ENCODE results near the gene DRC7. TPM values are rescaled to one million over a fixed set of nuclear protein-coding genes. Genes with fewer than 3 reads are reported as not detected.
A peak's percentile ranks its signal among the peaks of the same experiment; 100 is the strongest.

DRC7 gene
- total and polyA plus RNA-seq, 8 donors: 0.28 to 2.4 (median 0.76) TPM

- Histone ChIP-seq H3K4me3 (no peak overlapping the region), H3K36me3 (peaks cover 0 to 17% (median 3%) of the 10 kb centered on the region in 3 donors), H3K27me3 (no peaks in the 10 kb centered on the region), H3K9me3 (no peaks in the 10 kb centered on the region), H3K4me1 (no peaks in the 10 kb centered on the region), H3K27ac (no peak overlapping the region)
- DNase-seq (no peak), ATAC-seq (no peak), FAIRE-seq (no peak)
- 76 to 81% methylated on average over 9 to 14 of the region's 14 CpGs for WGBS, 2 donors
- intact Hi-C loops (cut with DNase I): loop anchor here (5.0 to 10.0 kb wide), 3 partner anchors 52 to 76 kb away; no protein-coding TSS in a partner anchor
- TF ChIP-seq, protein P1, sequence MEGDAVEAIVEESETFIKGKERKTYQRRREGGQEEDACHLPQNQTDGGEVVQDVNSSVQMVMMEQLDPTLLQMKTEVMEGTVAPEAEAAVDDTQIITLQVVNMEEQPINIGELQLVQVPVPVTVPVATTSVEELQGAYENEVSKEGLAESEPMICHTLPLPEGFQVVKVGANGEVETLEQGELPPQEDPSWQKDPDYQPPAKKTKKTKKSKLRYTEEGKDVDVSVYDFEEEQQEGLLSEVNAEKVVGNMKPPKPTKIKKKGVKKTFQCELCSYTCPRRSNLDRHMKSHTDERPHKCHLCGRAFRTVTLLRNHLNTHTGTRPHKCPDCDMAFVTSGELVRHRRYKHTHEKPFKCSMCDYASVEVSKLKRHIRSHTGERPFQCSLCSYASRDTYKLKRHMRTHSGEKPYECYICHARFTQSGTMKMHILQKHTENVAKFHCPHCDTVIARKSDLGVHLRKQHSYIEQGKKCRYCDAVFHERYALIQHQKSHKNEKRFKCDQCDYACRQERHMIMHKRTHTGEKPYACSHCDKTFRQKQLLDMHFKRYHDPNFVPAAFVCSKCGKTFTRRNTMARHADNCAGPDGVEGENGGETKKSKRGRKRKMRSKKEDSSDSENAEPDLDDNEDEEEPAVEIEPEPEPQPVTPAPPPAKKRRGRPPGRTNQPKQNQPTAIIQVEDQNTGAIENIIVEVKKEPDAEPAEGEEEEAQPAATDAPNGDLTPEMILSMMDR (IDR thresholded peaks at IDR 0.05): no peak
These were observed 48.1 kb upstream of the DRC7 start for GRCh38 chr16:57646388-57647039.

- intact Hi-C loops (cut with DNase I): loop anchor here (5.0 to 10.0 kb wide), 3 partner anchors 53 to 75 kb away; no protein-coding TSS in a partner anchor
- H3K27me3 ChIP-seq: no peaks in the 10 kb centered on the region
- peak overlapping the region in 2 of 4 donors; percentile 13 for H3K27ac ChIP-seq
- peaks cover 0 to 25% (median 3%) of the 10 kb centered on the region in 3 donors for H3K36me3 ChIP-seq
- no peaks in the 10 kb centered on the region for H3K9me3 ChIP-seq
- no peak for DNase-seq
- no peak for FAIRE-seq
- H3K4me1 ChIP-seq: no peaks in the 10 kb centered on the region
- no peak for ATAC-seq
- TF ChIP-seq, protein P1 (IDR thresholded peaks at IDR 0.05): no peak
- no peak overlapping the region for H3K4me3 ChIP-seq
- 76 to 83% methylated on average over 10 of the region's 10 CpGs for WGBS, 2 donors
These were observed 47.3 kb upstream of the DRC7 start for GRCh38 chr16:57647136-57647875.

DNA sequence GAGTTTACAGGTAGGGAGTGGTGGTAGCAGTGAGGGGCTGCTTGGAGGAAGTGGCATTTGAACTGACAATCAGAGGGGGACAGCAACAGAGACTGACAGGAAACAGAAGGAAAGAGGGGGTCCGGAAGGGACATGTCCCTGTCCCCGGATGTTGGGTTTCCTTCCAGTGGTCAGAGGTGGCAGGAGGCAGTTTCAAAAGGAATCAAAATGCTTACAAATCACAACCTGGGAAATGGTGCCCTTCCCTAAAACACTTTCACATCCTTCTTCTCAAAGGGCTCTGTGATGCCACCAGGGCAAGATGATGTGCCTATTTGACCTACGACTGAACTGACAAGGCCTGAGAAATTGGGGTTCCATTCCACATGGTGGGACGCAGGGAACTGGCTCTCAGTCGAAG is 46.5 kb upstream of the DRC7 start:
- no peaks in the 10 kb centered on the region for H3K27me3 ChIP-seq
- ATAC-seq (no peak), FAIRE-seq (no peak), DNase-seq (no peak)
- H3K4me1 ChIP-seq: no peaks in the 10 kb centered on the region
- peak overlapping the region in 2 of 4 donors; percentile 2 to 13 for H3K27ac ChIP-seq
- TF ChIP-seq, protein P1 (IDR thresholded peaks at IDR 0.05): no peak
- intact Hi-C loops (cut with DNase I): loop anchor here (2.0 to 10.0 kb wide), 4 partner anchors 45 to 74 kb away; no protein-coding TSS in a partner anchor
- 77 to 86% methylated on average over 5 of the region's 5 CpGs for WGBS, 2 donors
- H3K4me3 ChIP-seq: no peak overlapping the region
- H3K36me3 ChIP-seq: peaks cover 3 to 28% (median 5%) of the 10 kb centered on the region in 3 donors
- no peaks in the 10 kb centered on the region for H3K9me3 ChIP-seq

DNA sequence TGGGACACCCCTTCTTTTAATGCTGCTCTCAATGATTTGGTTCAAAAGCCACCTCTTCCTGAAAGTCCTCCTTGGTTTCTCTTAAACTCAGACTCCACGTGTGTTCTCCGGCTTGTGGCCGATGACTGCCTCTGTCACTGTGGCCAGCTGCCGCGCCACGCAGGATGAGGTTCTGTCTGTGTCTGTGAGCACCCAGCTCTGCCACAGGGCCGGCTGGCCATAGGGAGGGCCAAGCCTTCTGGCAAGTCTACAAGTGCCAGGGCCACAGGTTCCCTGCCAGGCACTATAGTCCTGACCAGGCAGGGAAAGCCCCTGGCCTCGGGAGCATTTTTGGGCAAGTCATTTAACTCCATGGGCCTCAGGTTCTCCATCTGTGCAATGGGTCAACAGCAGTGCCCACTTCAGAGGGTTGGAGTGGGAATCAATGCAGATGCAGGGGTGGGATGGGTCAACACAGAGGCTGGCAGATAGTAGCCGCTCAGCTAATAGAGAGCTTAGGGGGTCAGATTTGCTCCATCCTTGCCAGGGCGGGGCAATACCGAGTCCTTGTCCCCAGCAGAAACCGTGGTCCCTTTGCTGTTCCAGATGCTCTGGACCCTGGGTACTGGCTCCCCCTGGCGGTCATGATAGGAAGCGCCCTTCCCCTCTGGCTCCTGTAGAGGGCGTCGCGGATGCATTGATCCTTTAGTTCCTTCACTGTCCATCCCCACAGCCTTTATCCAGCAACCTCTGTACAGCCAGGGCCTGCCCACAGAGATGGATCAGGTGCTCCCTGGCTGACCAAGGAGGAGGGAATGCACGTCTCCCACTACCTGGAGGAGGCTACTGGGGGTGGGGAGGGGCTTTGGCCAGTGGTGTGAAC is 45.8 kb upstream of the DRC7 start:
- ATAC-seq (peak; percentile 69 to 94 (median 90)), FAIRE-seq (no peak), DNase-seq (peak; percentile 61 to 93 (median 85))
- Histone ChIP-seq H3K4me3 (no peak overlapping the region), H3K27ac (peak overlapping the region in 2 of 4 donors; percentile 2 to 13), H3K36me3 (peaks cover 3 to 31% (median 5%) of the 10 kb centered on the region in 3 donors), H3K4me1 (no peaks in the 10 kb centered on the region), H3K9me3 (no peaks in the 10 kb centered on the region), H3K27me3 (no peaks in the 10 kb centered on the region)
- WGBS, 2 donors: 41 to 43% methylated on average over 18 of the region's 18 CpGs
- intact Hi-C loops (cut with DNase I): loop anchor here (2.0 to 10.0 kb wide), 4 partner anchors 46 to 73 kb away; no protein-coding TSS in a partner anchor
- TF ChIP-seq, protein P1 (IDR thresholded peaks at IDR 0.05): peak; percentile 100

Measured in pancreas (tissue), 10 donors.